ENCODE data around the gene CTIF.
"Not testable (repeated sequence)": the region's sequence is repeated elsewhere in the genome, so short reads cannot be mapped to it uniquely, and the experiment has no call there.

Gene CTIF

GRCh38 chr18:48715711-48716361 is 177.0 kb downstream of the CTIF start:
- no peak overlapping the region for H3K4me3 ChIP-seq (ENCODE audit: severe bottlenecking)
- H3K27ac ChIP-seq (ENCODE audit: poor library complexity, severe bottlenecking), result no peak overlapping the region

GRCh38 chr18:48717227-48717626 is 178.4 kb downstream of the CTIF start:
- H3K36me3 ChIP-seq (ENCODE audit: low read depth); DNase-seq (ENCODE audit: low spot score); H3K9me3 ChIP-seq (ENCODE audit: severe bottlenecking); H3K27me3 ChIP-seq (ENCODE audit: insufficient read depth, poor library complexity, severe bottlenecking); H3K4me1 ChIP-seq (ENCODE audit: insufficient read depth, poor library complexity, severe bottlenecking); H3K27ac ChIP-seq (ENCODE audit: poor library complexity, severe bottlenecking); ATAC-seq (ENCODE audit: low read depth); H3K4me3 ChIP-seq (ENCODE audit: severe bottlenecking): not testable (repeated sequence)

More at GRCh38 chr18:48715711-48716361, 177.0 kb downstream of the CTIF start:
- Histone ChIP-seq H3K36me3 (ENCODE audit: low read depth) (no peaks in the 10 kb centered on the region), H3K27me3 (ENCODE audit: insufficient read depth, poor library complexity, severe bottlenecking) (no peaks in the 10 kb centered on the region), H3K4me1 (ENCODE audit: insufficient read depth, poor library complexity, severe bottlenecking) (no peaks in the 10 kb centered on the region), H3K9me3 (ENCODE audit: severe bottlenecking) (no peaks in the 10 kb centered on the region)
- ATAC-seq (ENCODE audit: low read depth) (no peak), DNase-seq (ENCODE audit: low spot score) (no peak)
- TF ChIP-seq, protein P1, sequence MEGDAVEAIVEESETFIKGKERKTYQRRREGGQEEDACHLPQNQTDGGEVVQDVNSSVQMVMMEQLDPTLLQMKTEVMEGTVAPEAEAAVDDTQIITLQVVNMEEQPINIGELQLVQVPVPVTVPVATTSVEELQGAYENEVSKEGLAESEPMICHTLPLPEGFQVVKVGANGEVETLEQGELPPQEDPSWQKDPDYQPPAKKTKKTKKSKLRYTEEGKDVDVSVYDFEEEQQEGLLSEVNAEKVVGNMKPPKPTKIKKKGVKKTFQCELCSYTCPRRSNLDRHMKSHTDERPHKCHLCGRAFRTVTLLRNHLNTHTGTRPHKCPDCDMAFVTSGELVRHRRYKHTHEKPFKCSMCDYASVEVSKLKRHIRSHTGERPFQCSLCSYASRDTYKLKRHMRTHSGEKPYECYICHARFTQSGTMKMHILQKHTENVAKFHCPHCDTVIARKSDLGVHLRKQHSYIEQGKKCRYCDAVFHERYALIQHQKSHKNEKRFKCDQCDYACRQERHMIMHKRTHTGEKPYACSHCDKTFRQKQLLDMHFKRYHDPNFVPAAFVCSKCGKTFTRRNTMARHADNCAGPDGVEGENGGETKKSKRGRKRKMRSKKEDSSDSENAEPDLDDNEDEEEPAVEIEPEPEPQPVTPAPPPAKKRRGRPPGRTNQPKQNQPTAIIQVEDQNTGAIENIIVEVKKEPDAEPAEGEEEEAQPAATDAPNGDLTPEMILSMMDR (IDR thresholded peaks at IDR 0.05; ENCODE audit: poor library complexity, severe bottlenecking), result no peak

- Histone ChIP-seq H3K4me3 (ENCODE audit: severe bottlenecking) (no peak overlapping the region), H3K27ac (ENCODE audit: poor library complexity, severe bottlenecking) (no peak overlapping the region), H3K36me3 (ENCODE audit: low read depth) (no peaks in the 10 kb centered on the region), H3K4me1 (ENCODE audit: insufficient read depth, poor library complexity, severe bottlenecking) (no peaks in the 10 kb centered on the region), H3K27me3 (ENCODE audit: insufficient read depth, poor library complexity, severe bottlenecking) (no peaks in the 10 kb centered on the region), H3K9me3 (ENCODE audit: severe bottlenecking) (no peaks in the 10 kb centered on the region)
- no peak for ATAC-seq (ENCODE audit: low read depth)
- TF ChIP-seq, protein P1 (IDR thresholded peaks at IDR 0.05; ENCODE audit: poor library complexity, severe bottlenecking), result no peak
- DNase-seq (ENCODE audit: low spot score), result no peak
Measured at GRCh38 chr18:48718251-48718959, 179.6 kb downstream of the CTIF start.

DNA sequence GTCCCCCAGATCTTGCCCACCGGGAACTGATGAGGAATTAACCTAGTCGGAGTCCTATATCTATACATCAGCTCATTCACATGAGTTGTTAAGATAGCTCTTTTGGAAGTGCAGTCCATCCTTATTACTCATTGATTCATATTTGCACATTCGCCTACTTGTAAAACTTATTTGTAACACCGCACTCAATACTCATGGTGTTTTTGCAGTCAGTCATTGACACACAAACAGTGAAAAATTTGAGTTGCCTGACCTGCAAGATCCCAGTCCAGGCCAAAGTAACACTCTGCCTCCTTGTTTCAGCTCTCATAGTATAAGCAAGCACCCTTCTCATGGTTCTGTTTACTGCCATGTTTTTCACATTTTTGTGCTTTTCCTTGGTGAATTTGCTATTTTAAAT is 180.6 kb downstream of the CTIF start:
- no peaks in the 10 kb centered on the region for H3K27me3 ChIP-seq (ENCODE audit: insufficient read depth, poor library complexity, severe bottlenecking)
- no peaks in the 10 kb centered on the region for H3K9me3 ChIP-seq (ENCODE audit: severe bottlenecking)
- no peaks in the 10 kb centered on the region for H3K4me1 ChIP-seq (ENCODE audit: insufficient read depth, poor library complexity, severe bottlenecking)
- ATAC-seq (ENCODE audit: low read depth) (no peak), DNase-seq (ENCODE audit: low spot score) (no peak)
- TF ChIP-seq, protein P1 (IDR thresholded peaks at IDR 0.05; ENCODE audit: poor library complexity, severe bottlenecking), result no peak
- no peak overlapping the region for H3K4me3 ChIP-seq (ENCODE audit: severe bottlenecking)
- no peak overlapping the region for H3K27ac ChIP-seq (ENCODE audit: poor library complexity, severe bottlenecking)
- H3K36me3 ChIP-seq (ENCODE audit: low read depth), result no peaks in the 10 kb centered on the region

DNA sequence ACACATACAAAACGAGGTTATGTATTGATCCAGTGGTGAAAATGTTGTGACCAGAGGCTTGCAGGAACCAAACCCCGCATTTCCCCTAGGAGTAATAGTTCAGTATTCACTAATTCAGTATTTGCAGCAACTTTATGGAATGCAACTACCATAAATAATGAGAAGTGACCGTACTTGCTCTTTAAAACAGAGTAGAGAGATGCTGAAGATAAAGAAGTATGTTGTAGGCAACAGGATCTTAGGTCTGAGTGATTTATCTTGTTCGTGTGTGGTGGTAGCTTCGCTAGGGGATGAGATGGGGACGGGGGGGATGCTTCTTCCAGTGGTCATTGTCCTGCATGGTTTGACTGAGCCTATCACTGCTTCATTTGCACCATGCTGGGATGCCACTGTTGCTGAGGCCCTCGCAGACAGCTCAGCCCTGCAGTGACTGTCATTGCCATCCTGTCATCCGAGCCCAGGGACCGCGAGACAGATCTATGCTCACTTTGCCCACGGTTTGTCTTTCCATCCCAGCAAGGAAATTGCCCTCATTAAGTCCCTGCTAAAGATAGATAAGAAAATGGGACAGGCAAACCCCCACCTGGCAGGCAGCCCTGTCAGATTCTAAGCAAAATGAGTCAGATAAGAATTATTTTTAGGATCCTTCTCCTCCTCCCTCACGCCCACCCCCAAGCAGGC is 181.3 kb downstream of the CTIF start:
- TF ChIP-seq, protein P1 (IDR thresholded peaks at IDR 0.05; ENCODE audit: poor library complexity, severe bottlenecking), result no peak
- H3K36me3 ChIP-seq (ENCODE audit: low read depth), result no peaks in the 10 kb centered on the region
- ATAC-seq (ENCODE audit: low read depth) (no peak), DNase-seq (ENCODE audit: low spot score) (no peak)
- H3K9me3 ChIP-seq (ENCODE audit: severe bottlenecking), result no peaks in the 10 kb centered on the region
- H3K4me1 ChIP-seq (ENCODE audit: insufficient read depth, poor library complexity, severe bottlenecking), result no peaks in the 10 kb centered on the region
- no peaks in the 10 kb centered on the region for H3K27me3 ChIP-seq (ENCODE audit: insufficient read depth, poor library complexity, severe bottlenecking)
- no peak overlapping the region for H3K4me3 ChIP-seq (ENCODE audit: severe bottlenecking)
- no peak overlapping the region for H3K27ac ChIP-seq (ENCODE audit: poor library complexity, severe bottlenecking)
